Upper lobe of right lung (tissue), 1 donor: ENCODE measurements around the gene TTC7B. TPM values are rescaled to one million over a fixed set of nuclear protein-coding genes. Genes with fewer than 3 reads are reported as not detected.

Source experiments
- ATAC-seq: fragments of 200-7000 bp; cut with Tn5 transposase; one replicate; pipeline ENCODE4 v1.9.1; 2020; ENCODE audit warnings: mild to moderate bottlenecking, moderate library complexity
- DNase-seq: peaks from one replicate; pipeline ENCODE4 v3.0.0-alpha.2; 2020
- H3K27ac ChIP-seq: fragments of 200-600 bp; one replicate; pipeline ENCODE4 v1.8.0; 2022
- H3K27me3 ChIP-seq: fragments of 200-600 bp; one replicate; pipeline ENCODE4 v1.8.0; 2022; ENCODE audit warnings: mild to moderate bottlenecking
- H3K36me3 ChIP-seq: fragments of 200-600 bp; one replicate; pipeline ENCODE4 v1.8.0; 2022
- H3K4me1 ChIP-seq: fragments of 200-600 bp; one replicate; pipeline ENCODE4 v1.8.0; 2022
- H3K4me3 ChIP-seq: fragments of 200-600 bp; one replicate; pipeline ENCODE4 v1.8.0; 2022; ENCODE audit warnings: mild to moderate bottlenecking
- H3K9me3 ChIP-seq: fragments of 200-600 bp; one replicate; pipeline ENCODE4 v1.8.0; 2022
- intact Hi-C: fragments of 100-400 bp; cut with DNase I; formaldehyde crosslinking; loops from one replicate; pipeline ENCODE4 v1.11.0; 2022
- total RNA-seq: library from RNA; stranded (reverse); fragmentation: NEBNext Ultra II Directional; extraction: Animal tissue kit (Norgen Biotek cat#: 25700); gene quantifications from one replicate; pipeline ENCODE4 v1.2.1, GENCODE V29; 2021
- TF ChIP-seq, protein P1 (sequence below): fragments of 200-600 bp; IDR thresholded peaks from one replicate; pipeline ENCODE4 v1.8.0; 2022; ENCODE audit warnings: antibody characterized with exemption
- donor health status: DM: no; HTN: yes; CAD: no; lungs with severe emphysema.

Gene TTC7B
- total RNA-seq, 1 donor from 2014 or later: 41.5 TPM

DNA sequence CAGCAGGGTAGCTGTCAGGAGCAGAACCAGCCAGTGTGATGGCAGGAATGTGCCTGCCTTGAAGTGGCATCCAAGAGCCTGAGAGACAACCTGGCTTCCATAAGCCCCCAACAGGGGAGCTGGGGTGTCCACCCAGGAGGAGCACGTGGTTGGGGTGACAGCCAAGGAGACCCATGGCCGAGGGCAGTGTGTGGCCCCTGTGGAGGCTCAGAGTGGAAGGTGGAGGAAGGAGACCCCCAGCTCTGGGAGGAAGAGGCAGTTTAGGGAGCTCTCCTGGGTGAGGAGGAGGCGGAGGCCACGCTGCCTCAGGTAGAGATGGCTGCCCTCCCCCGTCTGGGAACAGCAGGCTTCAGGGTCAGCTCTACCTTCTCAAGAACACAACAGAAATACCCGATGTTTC is 272.4 kb downstream of the TTC7B start:
- no peaks in the 10 kb centered on the region for H3K4me1 ChIP-seq
- no peaks in the 10 kb centered on the region for H3K27me3 ChIP-seq
- no peak overlapping the region for H3K27ac ChIP-seq
- TF ChIP-seq, protein P1, sequence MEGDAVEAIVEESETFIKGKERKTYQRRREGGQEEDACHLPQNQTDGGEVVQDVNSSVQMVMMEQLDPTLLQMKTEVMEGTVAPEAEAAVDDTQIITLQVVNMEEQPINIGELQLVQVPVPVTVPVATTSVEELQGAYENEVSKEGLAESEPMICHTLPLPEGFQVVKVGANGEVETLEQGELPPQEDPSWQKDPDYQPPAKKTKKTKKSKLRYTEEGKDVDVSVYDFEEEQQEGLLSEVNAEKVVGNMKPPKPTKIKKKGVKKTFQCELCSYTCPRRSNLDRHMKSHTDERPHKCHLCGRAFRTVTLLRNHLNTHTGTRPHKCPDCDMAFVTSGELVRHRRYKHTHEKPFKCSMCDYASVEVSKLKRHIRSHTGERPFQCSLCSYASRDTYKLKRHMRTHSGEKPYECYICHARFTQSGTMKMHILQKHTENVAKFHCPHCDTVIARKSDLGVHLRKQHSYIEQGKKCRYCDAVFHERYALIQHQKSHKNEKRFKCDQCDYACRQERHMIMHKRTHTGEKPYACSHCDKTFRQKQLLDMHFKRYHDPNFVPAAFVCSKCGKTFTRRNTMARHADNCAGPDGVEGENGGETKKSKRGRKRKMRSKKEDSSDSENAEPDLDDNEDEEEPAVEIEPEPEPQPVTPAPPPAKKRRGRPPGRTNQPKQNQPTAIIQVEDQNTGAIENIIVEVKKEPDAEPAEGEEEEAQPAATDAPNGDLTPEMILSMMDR: no peak
- no peaks in the 10 kb centered on the region for H3K36me3 ChIP-seq
- H3K9me3 ChIP-seq: no peaks in the 10 kb centered on the region
- no peak overlapping the region for H3K4me3 ChIP-seq
- intact Hi-C loops: no loop called here
- no peak for ATAC-seq
- no peak for DNase-seq

DNA sequence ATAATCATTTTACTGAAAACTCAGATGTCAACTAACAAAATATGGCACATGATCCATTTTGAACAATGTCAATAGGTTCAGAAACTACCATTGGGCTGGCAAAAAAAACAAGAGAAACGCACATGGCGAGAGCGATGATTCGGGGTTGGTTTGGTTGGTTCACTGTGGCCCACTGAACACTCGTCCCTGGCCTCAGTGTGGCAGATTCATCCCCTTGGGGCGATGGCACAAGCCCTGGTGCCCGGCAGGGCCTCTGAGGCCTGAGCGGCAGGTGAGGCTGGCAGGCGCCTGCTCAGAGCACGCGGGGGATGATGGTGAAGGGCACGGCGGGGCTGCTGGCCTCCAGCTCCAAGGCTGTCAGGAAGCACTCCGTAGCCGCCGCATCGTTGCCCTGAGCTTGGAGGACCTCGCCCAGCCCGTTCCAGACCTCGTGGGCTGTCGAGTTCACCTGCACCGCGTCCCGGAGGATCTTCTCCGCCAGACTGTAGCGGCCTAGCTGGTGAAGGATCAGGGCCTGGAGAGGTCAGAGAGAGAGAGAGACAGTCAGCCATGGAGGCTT is 275.1 kb downstream of the TTC7B start:
- H3K4me3 ChIP-seq: no peak overlapping the region
- peaks cover 5% of the 10 kb centered on the region for H3K4me1 ChIP-seq
- ATAC-seq (no peak), DNase-seq (peak; percentile 41)
- H3K27me3 ChIP-seq: no peaks in the 10 kb centered on the region
- no peak overlapping the region for H3K27ac ChIP-seq
- H3K9me3 ChIP-seq: no peaks in the 10 kb centered on the region
- H3K36me3 ChIP-seq: no peaks in the 10 kb centered on the region
- intact Hi-C loops: no loop called here
- TF ChIP-seq, protein P1: no peak

DNA sequence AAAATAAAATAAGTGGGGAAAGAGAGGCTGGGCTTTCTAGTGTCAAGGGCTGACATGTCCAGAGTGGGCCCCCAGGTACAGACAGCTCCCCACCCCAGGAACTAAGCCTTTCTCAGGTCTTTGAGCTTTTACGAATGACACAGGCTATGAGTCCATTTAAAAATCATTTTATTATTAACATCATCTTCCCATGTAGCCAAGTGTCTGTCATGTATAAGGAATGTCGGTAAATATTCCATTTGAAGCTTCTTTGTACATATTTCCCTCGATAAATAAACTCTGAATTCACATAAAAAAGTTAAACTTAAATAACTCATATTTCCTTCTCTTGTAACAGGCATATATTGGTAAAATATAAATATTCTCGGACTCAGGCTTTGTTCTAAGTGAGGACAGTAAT is 275.8 kb downstream of the TTC7B start:
- no peaks in the 10 kb centered on the region for H3K9me3 ChIP-seq
- TF ChIP-seq, protein P1: no peak
- H3K27ac ChIP-seq: no peak overlapping the region
- H3K4me1 ChIP-seq: peaks cover 10% of the 10 kb centered on the region
- DNase-seq (no peak), ATAC-seq (no peak)
- intact Hi-C loops: no loop called here
- H3K4me3 ChIP-seq: no peak overlapping the region
- no peaks in the 10 kb centered on the region for H3K36me3 ChIP-seq
- no peaks in the 10 kb centered on the region for H3K27me3 ChIP-seq

DNA sequence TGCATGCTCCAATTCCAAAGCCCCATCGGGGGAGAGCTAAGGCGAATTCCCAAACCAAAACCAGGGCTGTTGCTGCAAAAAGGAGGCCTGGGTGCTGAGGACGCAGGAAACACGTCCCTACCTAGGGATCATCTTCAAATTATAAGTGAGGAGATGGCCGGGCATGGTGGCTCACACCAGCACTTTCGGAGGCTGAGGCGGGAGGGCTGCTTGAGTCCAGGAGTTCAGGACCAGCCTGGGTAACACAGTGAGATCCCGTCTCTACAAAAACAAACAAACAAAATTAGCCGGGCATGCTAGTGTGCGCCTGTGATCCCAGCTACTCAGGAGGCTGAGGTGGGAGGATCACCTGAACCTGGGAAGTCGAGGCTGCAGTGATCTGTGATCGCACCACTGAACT is 276.2 kb downstream of the TTC7B start:
- Histone ChIP-seq H3K9me3 (no peaks in the 10 kb centered on the region), H3K4me3 (no peak overlapping the region), H3K27me3 (no peaks in the 10 kb centered on the region), H3K4me1 (peaks cover 10% of the 10 kb centered on the region), H3K27ac (no peak overlapping the region), H3K36me3 (no peaks in the 10 kb centered on the region)
- no peak for ATAC-seq
- no peak for DNase-seq
- TF ChIP-seq, protein P1: no peak
- intact Hi-C loops: no loop called here

DNA sequence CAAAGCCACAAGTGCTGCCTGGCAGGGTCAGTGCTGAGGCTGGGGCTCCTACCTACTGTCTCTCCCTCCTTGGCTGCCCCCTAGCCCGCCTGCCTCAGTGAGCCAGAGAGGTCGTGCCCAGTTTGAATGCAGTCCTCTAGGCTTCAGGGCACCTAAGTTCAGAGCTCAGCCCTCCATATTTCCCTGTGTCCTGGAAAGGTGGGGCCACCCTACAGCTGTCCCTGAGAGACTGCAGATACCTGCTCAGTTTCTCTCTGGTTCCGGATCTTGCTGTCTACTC is 276.8 kb downstream of the TTC7B start:
- Histone ChIP-seq H3K4me1 (peaks cover 10% of the 10 kb centered on the region), H3K27ac (no peak overlapping the region), H3K27me3 (no peaks in the 10 kb centered on the region), H3K9me3 (no peaks in the 10 kb centered on the region), H3K4me3 (no peak overlapping the region), H3K36me3 (no peaks in the 10 kb centered on the region)
- TF ChIP-seq, protein P1: no peak
- DNase-seq: no peak
- intact Hi-C loops: no loop called here
- ATAC-seq: no peak
